Mesodermal cell (in vitro differentiated cells): ENCODE data around the gene LDOC1.
"Not testable (repeated sequence)": the region's sequence is repeated elsewhere in the genome, so short reads cannot be mapped to it uniquely, and the experiment has no call there.

ENCODE experiments used
- H3K27ac ChIP-seq: 2 replicates; pipeline ENCODE4 v1.7.0; 2013; ENCODE audit warnings: mild to moderate bottlenecking, low read depth, low read length, moderate library complexity; ENCODE audit not compliant: severe bottlenecking
- H3K36me3 ChIP-seq: 2 replicates; pipeline ENCODE4 v1.7.1; 2013; ENCODE audit warnings: mild to moderate bottlenecking, low read length, moderate library complexity; ENCODE audit not compliant: control insufficient read depth, insufficient read depth
- H3K4me1 ChIP-seq: one replicate; pipeline ENCODE4 v1.7.1; 2013; ENCODE audit warnings: mild to moderate bottlenecking, low read length; ENCODE audit not compliant: insufficient read depth, control insufficient read depth, poor library complexity, severe bottlenecking
- H3K4me3 ChIP-seq: 2 replicates; pipeline ENCODE4 v1.7.0; 2013; ENCODE audit warnings: low read length, control low read depth, mild to moderate bottlenecking; ENCODE audit not compliant: insufficient read depth, poor library complexity, severe bottlenecking; ENCODE audit errors: extremely low read depth
- H3K9me3 ChIP-seq: 2 replicates; pipeline ENCODE4 v1.7.1; 2013; ENCODE audit warnings: mild to moderate bottlenecking, low read length, moderate library complexity; ENCODE audit not compliant: control insufficient read depth
- WGBS, 2 experiments: methylation state at CpG; one replicate each; pipeline ENCODE4 v1.1.5; 2013; ENCODE audit warnings: missing lambda C conversion rate in 2 of 2; ENCODE audit not compliant: insufficient coverage in 2 of 2; 5-methylcytosine and 5-hydroxymethylcytosine counted together

LDOC1 gene

GRCh38 chrX:141158084-141158483, 18.8 kb downstream of the LDOC1 start:
- WGBS, 2 experiments = no CpG with 5 or more reads among the region's 3 CpGs
- no peak overlapping the region for H3K4me3 ChIP-seq
- H3K27ac ChIP-seq = no peak overlapping the region
- no peaks in the 10 kb centered on the region for H3K4me1 ChIP-seq
- H3K36me3 ChIP-seq = no peaks in the 10 kb centered on the region
- H3K9me3 ChIP-seq = no peaks in the 10 kb centered on the region

GRCh38 chrX:141155231-141155630, 21.7 kb downstream of the LDOC1 start:
- H3K9me3 ChIP-seq, H3K4me1 ChIP-seq, H3K27ac ChIP-seq, H3K36me3 ChIP-seq, H3K4me3 ChIP-seq: not testable (repeated sequence)
- WGBS, 2 experiments = no CpG with 5 or more reads among the region's 3 CpGs

- Histone ChIP-seq H3K4me1 (no peaks in the 10 kb centered on the region), H3K36me3 (no peaks in the 10 kb centered on the region), H3K4me3 (no peak overlapping the region), H3K27ac (no peak overlapping the region), H3K9me3 (no peaks in the 10 kb centered on the region)
- no CpG with 5 or more reads among the region's 3 CpGs for WGBS, 2 experiments
Observed at GRCh38 chrX:141142946-141143345, 34.0 kb downstream of the LDOC1 start.

- H3K27ac ChIP-seq = no peak overlapping the region
- no peak overlapping the region for H3K4me3 ChIP-seq
- H3K36me3 ChIP-seq = no peaks in the 10 kb centered on the region
- no peaks in the 10 kb centered on the region for H3K4me1 ChIP-seq
- no peaks in the 10 kb centered on the region for H3K9me3 ChIP-seq
- 77 to 82% methylated on average over 2 to 4 of the region's 8 CpGs for WGBS, 2 experiments
Observed at GRCh38 chrX:141133272-141133671, 43.7 kb downstream of the LDOC1 start.

GRCh38 chrX:141127146-141127545, 49.8 kb downstream of the LDOC1 start:
- no peak overlapping the region for H3K4me3 ChIP-seq
- no peaks in the 10 kb centered on the region for H3K9me3 ChIP-seq
- no peak overlapping the region for H3K27ac ChIP-seq
- WGBS, 2 experiments = 100% methylated on average over 1 of the region's 2 CpGs; no CpG with 5 or more reads in 1 of the 2 experiments
- no peaks in the 10 kb centered on the region for H3K4me1 ChIP-seq
- H3K36me3 ChIP-seq = no peaks in the 10 kb centered on the region
